Stimulated activated naive B cell treated with anti-CD40 and anti-IgM and Interleukin-4, amounts not matched to agents 10 μg/mL and 1 μg/mL and 100 μg/mL, for 72 hours (primary cell): Measurements from ENCODE around the gene SLC44A3.

Experiments
- ATAC-seq, 2 donors: fragments of 150-1000 bp; cut with Tn5 transposase; replicated peaks; 2 replicates each; pipeline ENCODE4 v1.10.0; 2021; ENCODE audit warnings: moderate library complexity in 1 of 2
- DNase-seq: peaks from one replicate; pipeline ENCODE4 v3.0.0; 2021
- H3K27ac Mint-ChIP-seq: one replicate; pipeline ENCODE4 v1.8.0; 2022; ENCODE audit warnings: mild to moderate bottlenecking, mixed read lengths
- H3K27me3 Mint-ChIP-seq, 2 donors: one replicate each; pipeline ENCODE4 v1.8.0; 2022; ENCODE audit warnings: mixed read lengths in 2 of 2
- H3K36me3 Mint-ChIP-seq, 2 donors: one replicate each; pipeline ENCODE4 v1.8.0; 2022; ENCODE audit warnings: mixed read lengths in 2 of 2, mild to moderate bottlenecking in 1 of 2
- H3K4me1 Mint-ChIP-seq, 2 donors: one replicate each; pipeline ENCODE4 v1.8.0; 2022; ENCODE audit warnings: mixed read lengths in 2 of 2, mild to moderate bottlenecking in 1 of 2
- H3K4me3 Mint-ChIP-seq, 2 donors: one replicate each; pipeline ENCODE4 v1.8.0; 2022; ENCODE audit warnings: mild to moderate bottlenecking in 2 of 2, mixed read lengths in 2 of 2, moderate library complexity in 1 of 2
- H3K9me3 Mint-ChIP-seq, 2 donors: one replicate each; pipeline ENCODE4 v1.8.0; 2022; ENCODE audit warnings: mixed read lengths in 2 of 2, mild to moderate bottlenecking in 1 of 2

Gene SLC44A3, protein sequence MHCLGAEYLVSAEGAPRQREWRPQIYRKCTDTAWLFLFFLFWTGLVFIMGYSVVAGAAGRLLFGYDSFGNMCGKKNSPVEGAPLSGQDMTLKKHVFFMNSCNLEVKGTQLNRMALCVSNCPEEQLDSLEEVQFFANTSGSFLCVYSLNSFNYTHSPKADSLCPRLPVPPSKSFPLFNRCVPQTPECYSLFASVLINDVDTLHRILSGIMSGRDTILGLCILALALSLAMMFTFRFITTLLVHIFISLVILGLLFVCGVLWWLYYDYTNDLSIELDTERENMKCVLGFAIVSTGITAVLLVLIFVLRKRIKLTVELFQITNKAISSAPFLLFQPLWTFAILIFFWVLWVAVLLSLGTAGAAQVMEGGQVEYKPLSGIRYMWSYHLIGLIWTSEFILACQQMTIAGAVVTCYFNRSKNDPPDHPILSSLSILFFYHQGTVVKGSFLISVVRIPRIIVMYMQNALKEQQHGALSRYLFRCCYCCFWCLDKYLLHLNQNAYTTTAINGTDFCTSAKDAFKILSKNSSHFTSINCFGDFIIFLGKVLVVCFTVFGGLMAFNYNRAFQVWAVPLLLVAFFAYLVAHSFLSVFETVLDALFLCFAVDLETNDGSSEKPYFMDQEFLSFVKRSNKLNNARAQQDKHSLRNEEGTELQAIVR

DNA sequence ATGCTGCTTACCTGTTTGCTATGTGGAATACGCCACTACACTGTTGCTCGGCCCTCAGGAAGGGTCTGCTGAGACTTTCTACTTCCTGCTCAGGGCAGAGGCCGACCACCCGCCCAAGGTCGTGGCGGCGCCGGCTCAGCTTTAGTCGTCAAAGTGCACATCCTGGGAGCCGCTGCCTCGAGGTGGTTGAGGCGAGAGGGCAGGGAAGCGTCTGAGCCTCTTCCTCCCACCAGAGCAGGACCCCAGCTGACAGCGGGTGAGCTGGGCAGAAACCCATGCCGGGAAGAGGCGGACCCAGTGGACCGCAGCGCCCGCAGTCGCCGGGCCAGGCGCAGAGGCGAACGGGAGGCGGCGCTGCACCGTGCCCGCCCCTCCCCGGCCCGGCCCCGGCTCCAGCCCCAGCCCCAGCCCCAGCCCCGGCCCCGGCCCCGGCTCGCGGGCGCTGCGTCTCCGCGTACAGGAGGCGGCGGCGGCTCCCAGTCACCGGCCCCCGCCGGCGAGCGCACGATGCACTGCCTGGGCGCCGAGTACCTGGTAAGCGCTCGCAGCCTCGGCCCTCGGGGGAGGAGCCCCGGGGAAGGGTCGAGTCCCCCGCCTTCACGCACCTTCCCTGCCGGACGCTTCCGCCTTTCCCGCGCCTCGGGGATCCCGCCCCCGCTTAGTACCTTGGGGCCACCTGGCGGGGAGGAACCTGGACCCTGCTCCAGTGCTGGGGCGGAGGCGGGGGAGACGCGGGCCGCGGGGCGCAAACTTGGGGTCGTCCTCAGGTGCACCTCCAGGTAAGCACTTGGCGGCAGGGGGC is at the start of gene SLC44A3:
Gene SLC44A3 (plus strand): TSS at position 413 of the 802 bp plus-strand sequence. CDS start 95 bp downstream, at position 508.
- ATAC-seq (peak; percentile 60 to 69), DNase-seq (no peak)
- peaks cover 20 to 56% of the 10 kb centered on the region in 2 donors for H3K27me3 Mint-ChIP-seq
- H3K36me3 Mint-ChIP-seq, result no peaks in the 10 kb centered on the region
- H3K4me3 Mint-ChIP-seq, result peak within 1 kb of the TSS; percentile 68 to 78
- no peak within 1 kb of the TSS for H3K27ac Mint-ChIP-seq
- peaks cover 0 to 2% of the 10 kb centered on the region in 2 donors for H3K9me3 Mint-ChIP-seq
- peaks cover 5% of the 10 kb centered on the region in 2 donors for H3K4me1 Mint-ChIP-seq

DNA sequence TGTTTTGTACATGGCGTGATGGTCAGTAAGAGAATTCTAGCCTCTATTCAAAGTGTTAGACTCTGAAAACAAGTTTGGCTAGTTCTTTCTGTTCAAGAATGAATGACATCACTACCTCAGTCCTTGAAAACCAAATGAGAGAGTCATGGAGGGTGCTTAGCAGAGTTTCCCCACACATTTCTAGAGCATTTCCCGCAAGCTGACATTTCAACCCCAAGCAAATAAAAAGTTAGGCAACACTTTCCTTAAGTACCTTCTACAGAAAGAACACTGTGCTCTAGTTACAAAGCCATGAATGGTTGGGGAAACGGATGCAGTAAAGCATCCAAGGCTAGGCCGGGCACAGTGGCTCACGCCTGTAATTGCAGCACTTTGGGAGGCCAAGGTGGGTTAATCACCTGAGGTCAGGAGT is 47.9 kb upstream of the SLC44A3 start:
- H3K27me3 Mint-ChIP-seq, result peaks cover 0 to 13% of the 10 kb centered on the region in 2 donors
- H3K4me3 Mint-ChIP-seq, result no peak overlapping the region
- H3K27ac Mint-ChIP-seq, result no peak overlapping the region
- DNase-seq (no peak), ATAC-seq (no peak)
- peaks cover 20 to 41% of the 10 kb centered on the region in 2 donors for H3K4me1 Mint-ChIP-seq
- peaks cover 3 to 4% of the 10 kb centered on the region in 2 donors for H3K9me3 Mint-ChIP-seq
- H3K36me3 Mint-ChIP-seq, result no peaks in the 10 kb centered on the region

DNA sequence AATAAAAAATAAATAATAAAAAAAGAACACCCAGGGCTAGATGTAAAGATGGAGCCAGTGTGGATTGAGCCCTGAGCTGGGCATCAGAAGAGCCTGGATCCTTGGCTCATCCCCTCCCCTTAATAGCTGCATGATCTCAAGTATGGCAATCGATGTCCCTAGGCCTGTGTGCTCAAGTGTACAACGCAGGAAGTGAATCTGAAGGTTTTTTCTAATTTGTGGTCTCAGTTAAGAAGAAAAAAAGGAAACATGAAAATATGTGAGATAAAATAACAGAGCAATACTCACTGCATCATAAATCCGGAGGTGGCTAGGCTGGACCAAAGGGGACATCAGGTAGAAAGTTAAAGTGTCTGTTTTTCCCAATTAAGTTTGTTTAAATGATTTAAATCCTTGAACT is 47.3 kb upstream of the SLC44A3 start:
- H3K4me1 Mint-ChIP-seq, result peaks cover 21 to 41% of the 10 kb centered on the region in 2 donors
- no peak overlapping the region for H3K27ac Mint-ChIP-seq
- no peak overlapping the region for H3K4me3 Mint-ChIP-seq
- no peaks in the 10 kb centered on the region for H3K36me3 Mint-ChIP-seq
- H3K9me3 Mint-ChIP-seq, result peaks cover 4 to 5% of the 10 kb centered on the region in 2 donors
- H3K27me3 Mint-ChIP-seq, result peaks cover 0 to 13% of the 10 kb centered on the region in 2 donors
- peak; percentile 65 to 72 for ATAC-seq
- no peak for DNase-seq

DNA sequence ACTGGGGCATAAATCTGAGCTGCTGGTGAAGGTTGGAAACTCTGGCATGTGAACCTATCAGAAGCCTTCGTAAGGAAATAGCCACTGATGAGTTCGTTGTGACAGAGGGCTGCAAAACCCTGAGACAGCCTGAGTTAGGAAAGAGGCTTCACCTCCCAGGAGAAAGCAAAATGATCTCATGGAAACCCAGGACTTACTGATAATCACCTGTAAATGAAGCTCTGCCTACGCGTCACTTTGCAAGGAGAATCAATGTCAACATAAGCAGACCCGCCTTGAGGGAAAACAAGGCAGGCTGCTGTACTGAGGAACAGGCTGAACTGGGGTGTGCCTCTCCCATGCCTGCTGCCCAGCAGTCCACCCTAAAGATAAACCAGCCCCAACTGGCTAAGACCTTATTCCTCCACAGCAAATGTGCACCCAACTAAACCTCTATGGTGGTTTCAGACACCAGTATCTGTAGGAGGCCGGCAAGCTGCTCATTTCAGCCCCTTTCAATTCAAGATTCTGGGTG is 46.8 kb upstream of the SLC44A3 start:
- Mint-ChIP-seq H3K4me3 (no peak overlapping the region), H3K27ac (no peak overlapping the region), H3K36me3 (no peaks in the 10 kb centered on the region), H3K9me3 (peaks cover 4 to 5% of the 10 kb centered on the region in 2 donors), H3K27me3 (peaks cover 0 to 13% of the 10 kb centered on the region in 2 donors), H3K4me1 (peaks cover 16 to 36% of the 10 kb centered on the region in 2 donors)
- peak; percentile 24 to 26 for ATAC-seq
- DNase-seq, result no peak

DNA sequence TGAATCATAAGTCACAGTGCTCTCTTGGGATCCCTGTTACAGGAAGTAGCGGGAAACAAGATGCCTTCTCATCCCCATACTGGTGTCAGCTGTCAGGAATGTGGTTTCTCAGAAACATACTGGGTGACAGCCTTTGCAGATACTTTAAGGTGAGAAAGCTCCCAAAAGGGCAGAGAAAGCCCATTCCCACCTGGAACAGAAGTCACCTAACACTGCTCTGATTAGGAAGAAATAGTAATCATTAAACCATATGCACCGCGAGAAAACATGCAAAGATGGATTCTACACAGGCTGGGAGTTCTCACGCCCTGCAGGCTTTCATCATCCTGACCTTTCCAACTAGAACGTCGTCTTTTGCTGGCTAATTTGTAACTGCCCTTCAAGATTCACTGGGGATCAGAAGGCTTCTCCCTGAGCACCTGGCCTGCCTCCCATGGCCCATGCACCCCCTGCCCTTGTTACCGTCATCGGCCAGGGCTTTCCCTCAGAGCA is 46.2 kb upstream of the SLC44A3 start:
- ATAC-seq (no peak), DNase-seq (no peak)
- H3K36me3 Mint-ChIP-seq, result no peaks in the 10 kb centered on the region
- no peak overlapping the region for H3K27ac Mint-ChIP-seq
- H3K9me3 Mint-ChIP-seq, result peaks cover 4 to 5% of the 10 kb centered on the region in 2 donors
- no peak overlapping the region for H3K4me3 Mint-ChIP-seq
- H3K27me3 Mint-ChIP-seq, result peaks cover 0 to 9% of the 10 kb centered on the region in 2 donors
- H3K4me1 Mint-ChIP-seq, result peaks cover 15 to 31% of the 10 kb centered on the region in 2 donors

DNA sequence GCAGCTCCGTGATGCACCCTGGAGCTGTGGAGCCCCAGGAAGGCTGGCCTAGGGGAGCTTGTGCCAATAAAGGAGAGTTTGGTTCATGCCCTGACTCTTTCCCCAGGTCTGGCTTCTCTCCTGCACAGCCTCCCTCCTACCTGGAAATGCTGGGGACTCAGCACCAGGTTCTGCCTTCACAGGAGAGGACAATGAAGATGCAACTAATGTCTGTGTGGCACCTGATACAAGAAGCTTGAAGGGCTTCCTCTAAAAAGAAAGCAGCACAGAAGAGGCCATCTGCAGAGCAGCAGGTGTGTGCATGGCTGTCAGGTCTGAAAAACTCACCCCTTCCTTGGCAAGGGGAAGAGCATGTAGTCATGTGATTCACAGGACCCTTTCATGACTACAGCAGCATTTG is 43.7 kb upstream of the SLC44A3 start:
- ATAC-seq (no peak), DNase-seq (no peak)
- H3K27me3 Mint-ChIP-seq, result peaks cover 6 to 12% of the 10 kb centered on the region in 2 donors
- H3K9me3 Mint-ChIP-seq, result peaks cover 3 to 5% of the 10 kb centered on the region in 2 donors
- peaks cover 15 to 29% of the 10 kb centered on the region in 2 donors for H3K4me1 Mint-ChIP-seq
- H3K36me3 Mint-ChIP-seq, result no peaks in the 10 kb centered on the region
- H3K27ac Mint-ChIP-seq, result no peak overlapping the region
- no peak overlapping the region for H3K4me3 Mint-ChIP-seq

DNA sequence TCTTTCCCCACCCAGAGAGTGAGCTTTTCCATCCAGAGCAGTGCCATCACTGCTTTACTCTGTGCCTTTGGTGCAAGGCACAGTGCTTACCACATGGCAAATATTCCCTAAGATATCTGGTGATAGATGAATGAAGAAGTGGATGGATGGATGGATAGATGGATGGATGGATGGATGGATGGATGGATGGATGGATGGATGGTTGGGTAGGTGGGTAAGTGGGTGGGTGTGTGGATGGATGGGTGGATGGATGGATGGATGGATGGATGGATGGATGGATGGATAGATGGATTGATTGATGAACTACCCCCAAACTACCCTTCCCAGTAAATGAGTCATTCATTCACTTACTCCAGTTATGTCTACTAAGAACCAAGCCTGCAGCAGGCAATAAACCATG is 42.9 kb upstream of the SLC44A3 start:
- no peak for DNase-seq
- Mint-ChIP-seq H3K27ac (no peak overlapping the region), H3K4me3 (no peak overlapping the region), H3K36me3 (no peaks in the 10 kb centered on the region), H3K4me1 (peaks cover 15 to 26% of the 10 kb centered on the region in 2 donors), H3K9me3 (peaks cover 3 to 5% of the 10 kb centered on the region in 2 donors), H3K27me3 (peaks cover 6 to 13% of the 10 kb centered on the region in 2 donors)
- ATAC-seq, result no peak

DNA sequence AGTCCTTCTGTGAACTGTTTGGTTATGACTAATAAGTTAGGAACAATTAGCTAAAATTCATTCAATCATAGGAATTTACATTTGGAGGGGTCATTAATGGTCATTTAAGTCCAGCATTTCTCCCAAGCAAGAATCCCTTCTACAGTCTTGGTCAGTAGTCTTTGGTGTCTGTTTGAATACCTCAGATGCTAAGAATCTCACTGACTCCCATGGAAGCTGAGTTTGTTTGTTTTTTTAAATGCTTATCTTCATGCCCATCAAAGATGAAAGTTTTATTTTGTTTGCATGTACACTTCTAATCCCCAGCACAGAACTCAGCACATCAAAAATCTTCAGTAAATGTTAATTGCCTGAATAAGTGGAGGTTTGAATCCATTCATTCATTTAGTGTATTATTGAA is 41.3 kb upstream of the SLC44A3 start:
- ATAC-seq, result no peak
- H3K27me3 Mint-ChIP-seq, result peaks cover 13 to 19% of the 10 kb centered on the region in 2 donors
- no peak overlapping the region for H3K27ac Mint-ChIP-seq
- H3K4me3 Mint-ChIP-seq, result no peak overlapping the region
- peaks cover 3 to 5% of the 10 kb centered on the region in 2 donors for H3K9me3 Mint-ChIP-seq
- no peaks in the 10 kb centered on the region for H3K36me3 Mint-ChIP-seq
- no peak for DNase-seq
- peaks cover 5 to 11% of the 10 kb centered on the region in 2 donors for H3K4me1 Mint-ChIP-seq

DNA sequence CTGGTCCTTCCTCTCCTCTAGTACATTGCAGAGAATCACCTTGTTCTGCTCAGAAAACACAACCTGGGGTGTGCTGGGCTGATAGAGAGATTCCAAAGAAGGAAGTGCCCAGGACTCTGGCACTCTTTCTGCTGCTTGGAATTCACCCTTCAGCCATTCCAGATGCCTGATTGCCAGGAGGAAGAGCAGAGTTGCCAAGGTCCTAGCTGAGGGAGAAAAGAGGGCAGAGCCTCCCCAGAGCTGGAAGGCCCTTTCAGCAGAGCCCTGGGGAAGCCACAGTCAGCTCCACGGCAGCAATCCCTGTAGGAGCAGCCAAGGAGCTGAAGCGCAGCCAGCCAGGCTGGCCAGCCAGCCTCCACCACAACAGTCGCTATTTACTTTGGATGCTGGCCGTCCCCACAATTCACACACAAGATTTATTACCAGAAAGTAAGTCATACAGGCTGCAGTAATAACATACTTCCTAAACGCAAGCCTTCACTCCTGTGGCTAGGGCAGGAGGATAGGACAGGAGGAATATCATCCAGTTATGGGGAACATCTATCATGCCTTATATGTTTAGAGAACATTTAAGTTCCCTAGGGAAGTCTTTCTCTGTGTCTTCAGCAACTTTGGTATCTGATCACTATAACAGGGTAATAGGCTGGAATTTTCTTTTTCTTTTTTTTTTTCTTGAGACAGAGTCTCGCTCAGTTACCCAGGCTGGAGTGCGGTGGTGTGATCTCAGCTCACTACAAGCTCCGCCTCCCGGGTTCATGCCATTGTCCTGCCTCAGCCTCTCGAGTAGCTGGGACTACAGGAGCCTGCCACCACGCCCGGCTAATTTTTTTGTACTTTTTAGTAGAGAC is 36.6 kb upstream of the SLC44A3 start:
- DNase-seq, result no peak
- Mint-ChIP-seq H3K9me3 (peaks cover 0 to 2% of the 10 kb centered on the region in 2 donors), H3K36me3 (no peaks in the 10 kb centered on the region), H3K27ac (no peak overlapping the region), H3K27me3 (peaks cover 19 to 24% of the 10 kb centered on the region in 2 donors), H3K4me3 (no peak overlapping the region), H3K4me1 (no peaks in the 10 kb centered on the region)
- ATAC-seq, result no peak

DNA sequence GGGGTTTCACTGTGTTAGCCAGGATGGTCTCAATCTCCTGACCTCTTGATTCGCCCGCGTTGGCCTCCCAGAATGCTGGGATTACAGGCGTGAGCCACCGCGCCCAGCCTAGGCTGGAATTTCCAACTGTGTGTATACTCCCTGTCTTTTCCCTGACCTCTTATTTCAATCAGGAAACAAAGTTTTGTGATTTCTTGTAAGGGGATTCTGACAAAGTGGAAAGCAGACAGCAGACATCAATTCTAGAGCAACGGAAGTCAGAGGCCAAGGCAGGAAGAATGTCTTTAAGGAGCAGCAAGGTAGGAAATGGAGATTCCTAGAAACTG is 36.0 kb upstream of the SLC44A3 start:
- DNase-seq, result no peak
- H3K4me1 Mint-ChIP-seq, result no peaks in the 10 kb centered on the region
- H3K27me3 Mint-ChIP-seq, result peaks cover 24% of the 10 kb centered on the region in 2 donors
- H3K9me3 Mint-ChIP-seq, result peaks cover 0 to 2% of the 10 kb centered on the region in 2 donors
- no peak overlapping the region for H3K27ac Mint-ChIP-seq
- no peaks in the 10 kb centered on the region for H3K36me3 Mint-ChIP-seq
- ATAC-seq, result no peak
- no peak overlapping the region for H3K4me3 Mint-ChIP-seq

DNA sequence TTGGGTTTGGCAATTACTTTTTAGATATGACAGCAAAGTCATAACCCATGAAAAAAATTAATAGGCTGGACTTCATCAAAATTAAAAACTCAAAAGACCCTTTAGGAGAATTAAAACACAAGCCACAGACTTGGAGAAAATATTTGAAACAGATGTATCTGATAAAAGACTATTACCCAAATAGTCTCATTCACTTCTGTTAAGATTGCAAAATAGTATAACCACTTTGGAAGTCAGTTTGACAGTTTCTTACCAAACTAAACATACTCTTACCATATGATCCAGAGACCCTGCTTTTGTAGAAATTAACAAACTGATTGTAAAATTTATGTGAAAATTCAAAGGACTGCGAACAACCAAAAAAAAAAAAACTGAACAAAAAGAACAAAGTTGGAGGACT is 32.5 kb upstream of the SLC44A3 start:
- ATAC-seq (no peak), DNase-seq (no peak)
- Mint-ChIP-seq H3K4me3 (no peak overlapping the region), H3K27me3 (peaks cover 11 to 24% of the 10 kb centered on the region in 2 donors), H3K9me3 (peaks cover 0 to 3% of the 10 kb centered on the region in 2 donors), H3K4me1 (peaks cover 6 to 18% of the 10 kb centered on the region in 2 donors), H3K27ac (no peak overlapping the region), H3K36me3 (no peaks in the 10 kb centered on the region)

DNA sequence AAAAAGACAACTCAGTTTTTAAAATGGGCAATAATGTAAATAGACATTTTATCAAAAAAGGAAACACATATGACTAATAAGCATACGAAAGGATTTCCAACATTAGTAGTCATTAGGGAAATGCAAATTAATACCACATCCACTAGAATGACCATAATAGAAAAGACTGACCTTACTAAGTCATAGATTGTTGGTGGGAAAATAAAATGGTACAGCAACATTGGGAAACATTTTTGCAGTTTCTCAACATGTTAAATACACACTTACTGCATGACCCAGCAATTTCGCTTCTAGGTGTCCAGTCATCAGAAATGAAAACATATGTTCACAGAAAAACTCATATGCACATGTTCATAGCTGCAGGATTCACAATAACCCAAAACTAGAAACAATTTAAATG is 29.9 kb upstream of the SLC44A3 start:
- Mint-ChIP-seq H3K27me3 (peaks cover 0 to 6% of the 10 kb centered on the region in 2 donors), H3K27ac (no peak overlapping the region), H3K4me3 (no peak overlapping the region), H3K4me1 (peaks cover 10 to 37% of the 10 kb centered on the region in 2 donors), H3K36me3 (peaks cover 0 to 2% of the 10 kb centered on the region in 2 donors), H3K9me3 (peaks cover 0 to 6% of the 10 kb centered on the region in 2 donors)
- ATAC-seq, result no peak
- DNase-seq, result no peak

DNA sequence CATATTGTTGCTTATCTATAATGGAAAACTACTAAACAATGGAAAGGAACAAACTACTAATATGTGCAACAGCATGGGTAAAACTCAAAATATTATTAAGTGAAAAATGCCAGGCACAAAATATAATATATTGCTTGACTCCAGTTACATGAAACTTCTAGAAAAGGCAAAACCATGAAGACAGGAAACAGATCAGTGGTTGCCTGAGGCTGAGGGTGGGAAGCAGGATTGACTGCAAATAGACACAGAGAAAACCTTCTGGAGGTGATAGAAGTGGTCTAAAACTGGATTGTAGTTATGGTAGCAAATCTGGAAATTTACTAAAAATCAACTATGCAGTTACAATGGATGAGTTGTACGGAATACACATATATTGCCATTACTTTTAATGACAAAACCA is 29.5 kb upstream of the SLC44A3 start:
- Mint-ChIP-seq H3K36me3 (peaks cover 0 to 2% of the 10 kb centered on the region in 2 donors), H3K27ac (no peak overlapping the region), H3K27me3 (peaks cover 0 to 6% of the 10 kb centered on the region in 2 donors), H3K9me3 (peaks cover 0 to 6% of the 10 kb centered on the region in 2 donors), H3K4me1 (peaks cover 13 to 41% of the 10 kb centered on the region in 2 donors), H3K4me3 (no peak overlapping the region)
- DNase-seq, result no peak
- ATAC-seq, result no peak
